Activated naive CD4-positive, alpha-beta T cell treated with anti-CD3 and anti-CD28 coated beads, Interleukin-2, amount 50 U/mL, for 16 hours (primary cell): Measurements from ENCODE around the gene SIAH3.

Source experiments
- DNase-seq: peaks from one replicate; pipeline ENCODE4 v3.0.0-alpha.2; 2020

SIAH3 gene

GRCh38 chr13:45731455-45731854, 120.1 kb downstream of the SIAH3 start:
- DNase-seq, result no peak

DNA sequence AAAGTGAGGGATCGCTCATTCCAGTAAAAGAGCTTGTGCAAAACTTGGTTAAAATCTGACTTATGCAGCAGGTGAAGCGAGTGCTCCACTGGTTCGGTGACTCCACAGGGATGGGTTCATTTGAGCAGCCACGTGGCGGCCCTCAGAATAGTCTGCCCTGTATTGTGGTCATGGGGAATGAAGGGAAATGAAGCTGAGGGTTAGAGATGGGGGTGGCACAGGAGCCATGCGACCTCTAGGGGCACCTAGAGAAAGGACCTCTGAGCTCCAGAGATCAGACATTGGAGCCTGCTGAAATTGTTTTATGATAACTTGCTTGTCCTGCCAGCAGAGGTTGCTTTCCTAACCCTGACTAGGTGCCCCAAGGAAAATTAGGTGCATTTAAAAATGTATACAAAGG, 122.8 kb downstream of the SIAH3 start:
- DNase-seq, result no peak
